ENCODE data around the gene SMIM1.

DNA sequence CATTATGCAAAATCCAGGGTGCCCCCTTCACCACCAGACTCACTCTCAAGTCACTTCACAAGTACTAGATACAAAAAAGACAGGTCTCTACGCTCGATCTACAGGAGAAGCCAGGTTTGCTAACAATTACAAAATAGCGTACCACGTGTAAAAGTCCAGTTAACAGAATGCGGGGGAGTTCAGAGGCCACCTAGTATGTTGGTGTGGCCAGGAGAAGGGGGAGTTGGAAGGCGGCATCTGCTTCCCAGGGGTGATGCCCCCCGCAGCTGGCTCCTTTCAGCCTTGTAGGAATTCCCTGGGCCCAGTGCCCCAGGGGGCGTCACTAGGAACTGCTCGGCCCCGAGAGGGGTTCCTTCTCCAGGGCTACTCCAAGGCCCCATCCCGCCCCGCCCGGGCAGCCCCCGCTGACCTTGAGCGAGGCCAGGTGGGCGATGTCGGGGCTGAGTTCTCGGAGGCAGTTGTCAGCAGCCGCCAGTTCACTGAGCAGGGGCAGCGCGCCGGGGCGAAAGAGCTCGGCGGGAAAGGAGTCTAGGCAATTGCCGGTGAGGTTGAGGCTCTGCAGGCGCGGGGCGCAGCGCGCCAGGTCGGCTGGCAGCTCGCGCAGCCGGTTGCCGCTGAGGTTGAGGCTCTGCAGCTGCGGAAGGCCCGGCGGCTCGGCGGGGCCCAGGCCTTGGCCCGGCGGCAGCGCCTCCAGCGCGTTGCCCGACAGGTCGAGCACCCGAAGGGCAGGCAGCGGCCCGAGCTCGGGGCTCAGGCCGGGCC is 23.1 kb downstream of the SMIM1 start:
- TF ChIP-seq, protein P1, sequence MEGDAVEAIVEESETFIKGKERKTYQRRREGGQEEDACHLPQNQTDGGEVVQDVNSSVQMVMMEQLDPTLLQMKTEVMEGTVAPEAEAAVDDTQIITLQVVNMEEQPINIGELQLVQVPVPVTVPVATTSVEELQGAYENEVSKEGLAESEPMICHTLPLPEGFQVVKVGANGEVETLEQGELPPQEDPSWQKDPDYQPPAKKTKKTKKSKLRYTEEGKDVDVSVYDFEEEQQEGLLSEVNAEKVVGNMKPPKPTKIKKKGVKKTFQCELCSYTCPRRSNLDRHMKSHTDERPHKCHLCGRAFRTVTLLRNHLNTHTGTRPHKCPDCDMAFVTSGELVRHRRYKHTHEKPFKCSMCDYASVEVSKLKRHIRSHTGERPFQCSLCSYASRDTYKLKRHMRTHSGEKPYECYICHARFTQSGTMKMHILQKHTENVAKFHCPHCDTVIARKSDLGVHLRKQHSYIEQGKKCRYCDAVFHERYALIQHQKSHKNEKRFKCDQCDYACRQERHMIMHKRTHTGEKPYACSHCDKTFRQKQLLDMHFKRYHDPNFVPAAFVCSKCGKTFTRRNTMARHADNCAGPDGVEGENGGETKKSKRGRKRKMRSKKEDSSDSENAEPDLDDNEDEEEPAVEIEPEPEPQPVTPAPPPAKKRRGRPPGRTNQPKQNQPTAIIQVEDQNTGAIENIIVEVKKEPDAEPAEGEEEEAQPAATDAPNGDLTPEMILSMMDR (IDR thresholded peaks at IDR 0.05): no peak
- TF ChIP-seq POLR2A (IDR thresholded peaks at IDR 0.05): no peak
